Lung (tissue), 12 donors: ENCODE measurements around the gene CLEC12A. TPM values are rescaled to one million over a fixed set of nuclear protein-coding genes. Genes with fewer than 3 reads are reported as not detected.
"Not testable (repeated sequence)": the region's sequence is repeated elsewhere in the genome, so short reads cannot be mapped to it uniquely, and the experiment has no call there.

ENCODE experiments used
- ATAC-seq: fragments of 200-7000 bp; cut with Tn5 transposase; one replicate; pipeline ENCODE4 v1.9.1; 2020; ENCODE audit warnings: moderate number of reproducible peaks; ENCODE audit not compliant: insufficient read depth, low FRiP score
- DNase-seq, 3 donors: peaks; one replicate each; pipeline ENCODE4 v3.0.0-alpha.2; 2013 to 2017
- H3K27ac ChIP-seq, 2 donors: one replicate each; pipeline ENCODE4 v1.5.1; 2013; ENCODE audit warnings: mild to moderate bottlenecking in 2 of 2, moderate library complexity in 2 of 2, control low read depth in 1 of 2, inconsistent platforms in 1 of 2, low read depth in 1 of 2, low read length in 1 of 2
- H3K27me3 ChIP-seq, 3 donors: one replicate each; pipeline ENCODE4 v1.5.1; 2013; ENCODE audit warnings: low read length in 2 of 3; ENCODE audit not compliant: control insufficient read depth in 3 of 3, insufficient read depth in 3 of 3
- H3K36me3 ChIP-seq, 4 donors: one replicate each; pipeline ENCODE4 v1.5.1; 2013; ENCODE audit warnings: low read length in 4 of 4, mild to moderate bottlenecking in 1 of 4, moderate library complexity in 1 of 4; ENCODE audit not compliant: control insufficient read depth in 4 of 4, insufficient read depth in 4 of 4
- H3K4me1 ChIP-seq, 5 donors: one replicate each; pipeline ENCODE4 v1.5.1; 2013; ENCODE audit warnings: low read length in 5 of 5, mild to moderate bottlenecking in 2 of 5, moderate library complexity in 1 of 5; ENCODE audit not compliant: control insufficient read depth in 5 of 5, insufficient read depth in 5 of 5
- H3K4me3 ChIP-seq: one replicate; pipeline ENCODE4 v1.5.1; 2013; ENCODE audit warnings: mild to moderate bottlenecking, control low read depth, moderate library complexity
- H3K9ac ChIP-seq, 2 donors: one replicate each; pipeline ENCODE4 v1.5.1; 2013; ENCODE audit warnings: low read length in 2 of 2, control low read depth in 1 of 2; ENCODE audit not compliant: insufficient read depth in 1 of 2
- H3K9me3 ChIP-seq, 4 donors: one replicate each; pipeline ENCODE4 v1.5.1; 2013; ENCODE audit warnings: low read length in 3 of 4, mild to moderate bottlenecking in 1 of 4, moderate library complexity in 1 of 4; ENCODE audit not compliant: control insufficient read depth in 4 of 4, insufficient read depth in 3 of 4
- WGBS, 2 donors: extraction: QIAGEN DNeasy Blood & Tissue Kit; methylation state at CpG; one replicate each; pipeline ENCODE4 v1.1.7; 2013; 5-methylcytosine and 5-hydroxymethylcytosine counted together
- polyA plus RNA-seq, 2 donors: library from polyadenylated mRNA; stranded (reverse); fragments of 200-250 nt; gene quantifications; one replicate each; pipeline ENCODE4 v1.2.1, GENCODE V29; 2013
- total RNA-seq, 2 donors: library from RNA; depleted of rRNA in 1 of 2; stranded (reverse); fragments of >200 nt in 1 of 2; gene quantifications; one replicate each; pipeline ENCODE4 v1.2.1, GENCODE V29; 2014 to 2021
- TF ChIP-seq, protein P1 (sequence below): IDR thresholded peaks from 2 replicates; pipeline ENCODE4 v1.5.1; 2012; ENCODE audit warnings: mild to moderate bottlenecking; ENCODE audit errors: control extremely low read depth, extremely low read depth
- donor health status: control.
- donor health status: control.
- donor health status: Bipolar disorder and iron deficiency.
- donor health status: healthy.
- donor health status: DM: yes; HTN: yes; CAD: no.

CLEC12A gene
- total and polyA plus RNA-seq, 4 donors: 13.8 to 21.9 (median 17.1) TPM

DNA sequence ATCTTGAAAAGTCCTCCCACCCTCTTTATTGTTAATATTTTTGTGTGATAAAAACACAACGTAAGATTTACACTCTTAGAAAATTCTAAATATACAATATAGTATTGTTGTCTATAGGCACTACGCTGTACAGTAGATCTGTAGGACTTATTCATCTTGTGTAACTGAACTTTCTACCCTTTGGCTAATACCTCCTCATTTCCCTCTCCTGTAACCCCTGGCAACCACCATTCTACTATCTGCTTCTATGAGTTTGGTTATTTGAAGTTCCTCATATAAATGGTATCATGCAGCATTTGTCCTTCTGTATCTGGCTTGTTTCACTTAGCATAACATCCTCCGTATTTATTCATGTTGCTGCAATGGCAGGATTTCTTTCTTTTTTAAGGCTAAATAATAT is 54.0 kb downstream of the CLEC12A start:
- Histone ChIP-seq H3K27ac (no peak overlapping the region), H3K36me3 (no peaks in the 10 kb centered on the region), H3K9ac (no peak overlapping the region), H3K27me3 (no peaks in the 10 kb centered on the region), H3K9me3 (no peaks in the 10 kb centered on the region), H3K4me3 (no peak overlapping the region), H3K4me1 (no peaks in the 10 kb centered on the region)
- no peak for ATAC-seq
- TF ChIP-seq, protein P1, sequence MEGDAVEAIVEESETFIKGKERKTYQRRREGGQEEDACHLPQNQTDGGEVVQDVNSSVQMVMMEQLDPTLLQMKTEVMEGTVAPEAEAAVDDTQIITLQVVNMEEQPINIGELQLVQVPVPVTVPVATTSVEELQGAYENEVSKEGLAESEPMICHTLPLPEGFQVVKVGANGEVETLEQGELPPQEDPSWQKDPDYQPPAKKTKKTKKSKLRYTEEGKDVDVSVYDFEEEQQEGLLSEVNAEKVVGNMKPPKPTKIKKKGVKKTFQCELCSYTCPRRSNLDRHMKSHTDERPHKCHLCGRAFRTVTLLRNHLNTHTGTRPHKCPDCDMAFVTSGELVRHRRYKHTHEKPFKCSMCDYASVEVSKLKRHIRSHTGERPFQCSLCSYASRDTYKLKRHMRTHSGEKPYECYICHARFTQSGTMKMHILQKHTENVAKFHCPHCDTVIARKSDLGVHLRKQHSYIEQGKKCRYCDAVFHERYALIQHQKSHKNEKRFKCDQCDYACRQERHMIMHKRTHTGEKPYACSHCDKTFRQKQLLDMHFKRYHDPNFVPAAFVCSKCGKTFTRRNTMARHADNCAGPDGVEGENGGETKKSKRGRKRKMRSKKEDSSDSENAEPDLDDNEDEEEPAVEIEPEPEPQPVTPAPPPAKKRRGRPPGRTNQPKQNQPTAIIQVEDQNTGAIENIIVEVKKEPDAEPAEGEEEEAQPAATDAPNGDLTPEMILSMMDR: no peak
- 78 to 90% methylated on average over 3 of the region's 3 CpGs for WGBS, 2 donors
- DNase-seq: no peak

DNA sequence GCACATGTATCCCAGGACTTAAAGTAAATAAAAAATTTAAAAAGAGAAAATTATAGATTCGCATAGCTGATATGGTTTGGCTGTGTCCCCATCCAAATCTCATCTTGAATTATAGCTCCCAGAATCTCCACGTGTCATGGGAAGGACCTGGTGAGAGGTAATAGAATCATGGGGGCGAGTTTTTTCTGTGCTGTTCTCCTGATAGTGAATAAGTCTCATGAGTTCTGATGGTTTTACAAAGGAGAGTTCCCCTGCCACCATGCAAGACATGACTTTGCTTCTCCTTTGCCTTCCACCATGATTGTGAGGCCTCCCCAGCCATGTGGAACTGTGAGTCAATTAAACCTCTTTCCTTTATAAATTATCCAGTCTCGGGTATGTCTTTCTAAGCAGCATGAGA is 55.5 kb downstream of the CLEC12A start:
- WGBS, 2 donors: 85 to 93% methylated on average over 4 of the region's 4 CpGs
- H3K36me3 ChIP-seq, H3K9ac ChIP-seq, H3K9me3 ChIP-seq, H3K4me1 ChIP-seq, H3K27ac ChIP-seq, ATAC-seq, DNase-seq, H3K27me3 ChIP-seq, H3K4me3 ChIP-seq: not testable (repeated sequence)

DNA sequence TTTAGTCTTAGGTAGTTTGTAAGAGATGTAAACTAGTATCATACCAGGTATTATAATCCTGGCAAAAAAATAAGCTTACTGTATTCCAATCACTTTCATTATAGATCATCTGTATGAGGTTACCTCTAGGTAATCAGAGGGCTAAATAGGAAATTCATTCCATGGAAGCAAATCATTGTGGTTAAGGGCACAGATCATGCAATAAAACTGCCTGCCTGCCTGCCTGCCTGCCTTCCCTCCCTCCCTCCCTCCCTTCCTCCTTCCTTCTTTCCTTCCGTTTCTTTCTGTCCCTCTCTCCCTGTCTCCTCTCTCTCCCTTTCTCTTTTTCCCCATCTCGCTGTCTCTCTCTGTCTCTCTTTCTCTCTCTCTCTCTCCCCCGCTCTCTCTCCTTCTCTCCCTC is 56.1 kb downstream of the CLEC12A start:
- TF ChIP-seq, protein P1: no peak
- WGBS, 2 donors: 33 to 65% methylated on average over 3 of the region's 3 CpGs
- Histone ChIP-seq H3K27me3 (no peaks in the 10 kb centered on the region), H3K9me3 (no peaks in the 10 kb centered on the region), H3K4me1 (no peaks in the 10 kb centered on the region), H3K9ac (no peak overlapping the region), H3K36me3 (no peaks in the 10 kb centered on the region), H3K4me3 (no peak overlapping the region), H3K27ac (no peak overlapping the region)
- DNase-seq (no peak), ATAC-seq (no peak)

DNA sequence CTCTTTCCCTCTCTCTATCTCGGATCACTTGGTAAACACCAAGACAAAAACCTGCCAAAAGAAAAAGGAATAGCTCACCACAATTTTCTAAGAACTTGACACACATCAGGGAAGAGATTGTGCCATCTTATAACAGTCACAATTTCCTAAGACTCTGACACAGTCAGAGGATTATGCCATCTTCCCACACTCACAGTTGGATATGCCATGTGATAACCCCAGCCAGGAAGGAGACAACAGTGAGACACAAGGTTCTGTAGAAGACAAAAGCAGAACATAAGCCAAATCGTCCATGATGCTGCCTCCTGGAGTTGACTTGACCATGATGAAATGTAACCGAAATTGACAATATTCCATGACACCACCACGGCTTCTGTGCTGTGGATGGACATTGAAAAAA is 56.5 kb downstream of the CLEC12A start:
- 24 to 49% methylated on average over 4 of the region's 4 CpGs for WGBS, 2 donors
- no peaks in the 10 kb centered on the region for H3K36me3 ChIP-seq
- H3K27ac ChIP-seq: no peak overlapping the region
- TF ChIP-seq, protein P1: no peak
- no peak overlapping the region for H3K9ac ChIP-seq
- ATAC-seq (peak; percentile 62), DNase-seq (peak in 1 of 3 donors; percentile 3)
- H3K27me3 ChIP-seq: no peaks in the 10 kb centered on the region
- no peaks in the 10 kb centered on the region for H3K9me3 ChIP-seq
- H3K4me3 ChIP-seq: no peak overlapping the region
- no peaks in the 10 kb centered on the region for H3K4me1 ChIP-seq
